Body of pancreas (tissue), 4 donors: Measurements from ENCODE around the gene CDH11.

ENCODE experiments used
- CTCF ChIP-seq, 7 experiments: fragments of 450-650 bp in 4 of 7; fragments of 200-600 bp in 3 of 7; sonication (generic) in 3 of 7; IDR thresholded peaks; one replicate each; pipeline ENCODE4 v1.5.1; 2016 to 2019; ENCODE audit warnings: antibody characterized with exemption in 7 of 7
- POLR2A ChIP-seq, 3 donors: fragments of 450-650 bp; IDR thresholded peaks; one replicate each; pipeline ENCODE4 v1.6.1; 2016; ENCODE audit warnings: antibody characterized with exemption in 3 of 3, mild to moderate bottlenecking in 2 of 3

GRCh38 chr16:65124212-65124548 lies 2.3 kb upstream of the CDH11 start:
- TF ChIP-seq POLR2A (IDR thresholded peaks at IDR 0.05) (no peak), CTCF (IDR thresholded peaks at IDR 0.05) (no peak)
